Lung (tissue), 12 donors: ENCODE results near the gene NOSIP. TPM values are rescaled to one million over a fixed set of nuclear protein-coding genes. Genes with fewer than 3 reads are reported as not detected.

Source experiments
- ATAC-seq: fragments of 200-7000 bp; cut with Tn5 transposase; one replicate; pipeline ENCODE4 v1.9.1; 2020; ENCODE audit warnings: moderate number of reproducible peaks; ENCODE audit not compliant: insufficient read depth, low FRiP score
- DNase-seq, 3 donors: peaks; one replicate each; pipeline ENCODE4 v3.0.0-alpha.2; 2013 to 2017
- H3K27ac ChIP-seq, 2 donors: one replicate each; pipeline ENCODE4 v1.5.1; 2013; ENCODE audit warnings: mild to moderate bottlenecking in 2 of 2, moderate library complexity in 2 of 2, control low read depth in 1 of 2, inconsistent platforms in 1 of 2, low read depth in 1 of 2, low read length in 1 of 2
- H3K27me3 ChIP-seq, 3 donors: one replicate each; pipeline ENCODE4 v1.5.1; 2013; ENCODE audit warnings: low read length in 2 of 3; ENCODE audit not compliant: control insufficient read depth in 3 of 3, insufficient read depth in 3 of 3
- H3K36me3 ChIP-seq, 4 donors: one replicate each; pipeline ENCODE4 v1.5.1; 2013; ENCODE audit warnings: low read length in 4 of 4, mild to moderate bottlenecking in 1 of 4, moderate library complexity in 1 of 4; ENCODE audit not compliant: control insufficient read depth in 4 of 4, insufficient read depth in 4 of 4
- H3K4me1 ChIP-seq, 5 donors: one replicate each; pipeline ENCODE4 v1.5.1; 2013; ENCODE audit warnings: low read length in 5 of 5, mild to moderate bottlenecking in 2 of 5, moderate library complexity in 1 of 5; ENCODE audit not compliant: control insufficient read depth in 5 of 5, insufficient read depth in 5 of 5
- H3K4me3 ChIP-seq: one replicate; pipeline ENCODE4 v1.5.1; 2013; ENCODE audit warnings: mild to moderate bottlenecking, control low read depth, moderate library complexity
- H3K9ac ChIP-seq, 2 donors: one replicate each; pipeline ENCODE4 v1.5.1; 2013; ENCODE audit warnings: low read length in 2 of 2, control low read depth in 1 of 2; ENCODE audit not compliant: insufficient read depth in 1 of 2
- H3K9me3 ChIP-seq, 4 donors: one replicate each; pipeline ENCODE4 v1.5.1; 2013; ENCODE audit warnings: low read length in 3 of 4, mild to moderate bottlenecking in 1 of 4, moderate library complexity in 1 of 4; ENCODE audit not compliant: control insufficient read depth in 4 of 4, insufficient read depth in 3 of 4
- WGBS, 2 donors: extraction: QIAGEN DNeasy Blood & Tissue Kit; methylation state at CpG; one replicate each; pipeline ENCODE4 v1.1.7; 2013; 5-methylcytosine and 5-hydroxymethylcytosine counted together
- polyA plus RNA-seq, 2 donors: library from polyadenylated mRNA; stranded (reverse); fragments of 200-250 nt; gene quantifications; one replicate each; pipeline ENCODE4 v1.2.1, GENCODE V29; 2013
- total RNA-seq, 2 donors: library from RNA; depleted of rRNA in 1 of 2; stranded (reverse); fragments of >200 nt in 1 of 2; gene quantifications; one replicate each; pipeline ENCODE4 v1.2.1, GENCODE V29; 2014 to 2021
- TF ChIP-seq, protein P1 (sequence below): IDR thresholded peaks from 2 replicates; pipeline ENCODE4 v1.5.1; 2012; ENCODE audit warnings: mild to moderate bottlenecking; ENCODE audit errors: control extremely low read depth, extremely low read depth
- donor health status: control.
- donor health status: control.
- donor health status: Bipolar disorder and iron deficiency.
- donor health status: healthy.
- donor health status: DM: yes; HTN: yes; CAD: no.

The NOSIP gene
- total and polyA plus RNA-seq, 4 donors = 40.9 to 84.2 (median 62.6) TPM

- WGBS, 2 donors = 52 to 67% methylated on average over 9 of the region's 9 CpGs
- peak overlapping the region in 1 of 2 donors; percentile 12 for H3K27ac ChIP-seq
Observed at GRCh38 chr19:49567861-49568441, 12.4 kb downstream of the NOSIP start.

GRCh38 chr19:49566302-49566701 is 14.1 kb downstream of the NOSIP start:
- Histone ChIP-seq H3K27ac (no peak overlapping the region), H3K27me3 (no peaks in the 10 kb centered on the region), H3K4me1 (peaks cover under 1 to 9% (median 7%) of the 10 kb centered on the region in 5 donors), H3K9ac (no peak overlapping the region), H3K36me3 (peaks cover 0 to 5% (median 0%) of the 10 kb centered on the region in 4 donors), H3K4me3 (no peak overlapping the region), H3K9me3 (no peaks in the 10 kb centered on the region)
- ATAC-seq (no peak), DNase-seq (no peak)
- TF ChIP-seq, protein P1, sequence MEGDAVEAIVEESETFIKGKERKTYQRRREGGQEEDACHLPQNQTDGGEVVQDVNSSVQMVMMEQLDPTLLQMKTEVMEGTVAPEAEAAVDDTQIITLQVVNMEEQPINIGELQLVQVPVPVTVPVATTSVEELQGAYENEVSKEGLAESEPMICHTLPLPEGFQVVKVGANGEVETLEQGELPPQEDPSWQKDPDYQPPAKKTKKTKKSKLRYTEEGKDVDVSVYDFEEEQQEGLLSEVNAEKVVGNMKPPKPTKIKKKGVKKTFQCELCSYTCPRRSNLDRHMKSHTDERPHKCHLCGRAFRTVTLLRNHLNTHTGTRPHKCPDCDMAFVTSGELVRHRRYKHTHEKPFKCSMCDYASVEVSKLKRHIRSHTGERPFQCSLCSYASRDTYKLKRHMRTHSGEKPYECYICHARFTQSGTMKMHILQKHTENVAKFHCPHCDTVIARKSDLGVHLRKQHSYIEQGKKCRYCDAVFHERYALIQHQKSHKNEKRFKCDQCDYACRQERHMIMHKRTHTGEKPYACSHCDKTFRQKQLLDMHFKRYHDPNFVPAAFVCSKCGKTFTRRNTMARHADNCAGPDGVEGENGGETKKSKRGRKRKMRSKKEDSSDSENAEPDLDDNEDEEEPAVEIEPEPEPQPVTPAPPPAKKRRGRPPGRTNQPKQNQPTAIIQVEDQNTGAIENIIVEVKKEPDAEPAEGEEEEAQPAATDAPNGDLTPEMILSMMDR = no peak
- 97 to 100% methylated on average over 3 of the region's 3 CpGs for WGBS, 2 donors

More at GRCh38 chr19:49567861-49568441, 12.4 kb downstream of the NOSIP start:
- TF ChIP-seq, protein P1 = no peak
- DNase-seq (no peak), ATAC-seq (no peak)
- no peaks in the 10 kb centered on the region for H3K27me3 ChIP-seq
- H3K4me3 ChIP-seq = no peak overlapping the region
- peak overlapping the region in 1 of 2 donors; percentile 1 for H3K9ac ChIP-seq
- H3K4me1 ChIP-seq = peaks cover 3 to 10% (median 8%) of the 10 kb centered on the region in 5 donors
- peaks cover 0 to 5% (median under 1%) of the 10 kb centered on the region in 4 donors for H3K36me3 ChIP-seq
- H3K9me3 ChIP-seq = no peaks in the 10 kb centered on the region

DNA sequence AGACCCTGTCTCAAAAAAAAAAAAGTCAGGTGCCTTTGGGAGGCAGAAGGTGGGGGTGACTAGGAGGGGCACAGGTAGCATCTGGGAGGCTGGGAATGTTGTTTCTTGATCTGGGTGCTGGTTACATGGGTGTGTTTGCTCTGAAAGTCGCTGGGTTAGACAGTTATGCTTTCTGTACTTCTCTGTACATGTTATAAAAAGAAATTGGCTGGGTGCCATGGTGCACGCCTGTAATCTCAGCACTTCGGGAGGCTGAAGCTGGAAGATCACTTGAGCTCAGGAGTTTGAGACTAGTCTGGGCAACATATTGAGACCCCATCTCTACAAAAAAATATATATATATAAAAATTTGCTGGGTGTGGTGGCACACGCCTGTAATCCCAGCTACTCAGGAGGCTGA is 15.1 kb downstream of the NOSIP start:
- Histone ChIP-seq H3K27me3 (no peaks in the 10 kb centered on the region), H3K4me3 (no peak overlapping the region), H3K4me1 (peaks cover 0 to 4% (median 4%) of the 10 kb centered on the region in 5 donors), H3K27ac (no peak overlapping the region), H3K9ac (peak overlapping the region in 1 of 2 donors; percentile 49), H3K9me3 (no peaks in the 10 kb centered on the region), H3K36me3 (peaks cover 0 to 5% (median 0%) of the 10 kb centered on the region in 4 donors)
- ATAC-seq (no peak), DNase-seq (peak; percentile 40 to 78 (median 62))
- 34 to 61% methylated on average over 4 of the region's 4 CpGs for WGBS, 2 donors
- TF ChIP-seq, protein P1 = no peak
